GM20431 (cell line): ENCODE measurements around the gene PLSCR2.
"Not testable (repeated sequence)": the region's sequence is repeated elsewhere in the genome, so short reads cannot be mapped to it uniquely, and the experiment has no call there.

Experiments used
- in situ Hi-C: fragments of 300-500 bp; cut with MseI, MboI; formaldehyde crosslinking; loops from one replicate; pipeline ENCODE4 v1.15.0; 2020; ENCODE audit warnings: low sequenced_read_pairs; ENCODE audit not compliant: unreplicated experiment

PLSCR2 gene

DNA sequence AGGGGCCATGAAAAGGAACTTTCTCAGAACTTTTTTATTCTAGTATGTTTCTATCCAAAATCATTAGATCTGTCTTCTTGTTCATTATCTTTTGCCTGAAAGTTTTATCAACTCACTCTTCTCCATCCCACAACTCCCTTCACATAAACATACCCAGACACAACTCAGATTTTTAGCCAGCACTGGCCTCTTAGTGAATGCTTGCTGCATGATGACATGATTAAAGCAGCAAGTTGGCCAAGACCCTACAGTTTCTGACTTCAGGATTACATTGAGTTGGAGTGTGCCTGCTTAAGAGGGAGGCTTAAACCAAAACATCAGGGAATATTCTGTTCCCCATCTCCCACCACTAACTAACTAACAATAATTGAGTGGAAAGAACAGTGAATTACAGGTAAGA, 38.1 kb downstream of the PLSCR2 start:
- in situ Hi-C loops, result no loop called here

DNA sequence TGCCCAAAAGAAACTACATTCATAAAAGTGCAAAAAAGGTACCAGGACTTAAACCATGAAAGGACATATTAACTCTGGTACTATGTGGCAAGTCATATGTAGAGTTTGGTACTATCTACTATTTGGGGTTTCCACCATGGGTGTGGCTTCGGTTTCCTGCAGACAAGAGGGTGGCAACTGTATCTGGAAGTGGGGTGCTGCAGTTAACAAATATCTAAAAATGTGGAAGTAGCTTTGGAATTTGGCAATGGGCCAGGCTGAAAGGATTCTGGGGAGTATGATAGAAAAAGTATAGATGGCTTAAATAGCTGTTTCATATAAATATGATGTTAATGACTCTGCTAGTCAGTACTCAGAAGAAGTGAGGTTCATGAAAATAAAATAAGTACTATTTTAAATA, 44.0 kb downstream of the PLSCR2 start:
- in situ Hi-C loops, result no loop called here

DNA sequence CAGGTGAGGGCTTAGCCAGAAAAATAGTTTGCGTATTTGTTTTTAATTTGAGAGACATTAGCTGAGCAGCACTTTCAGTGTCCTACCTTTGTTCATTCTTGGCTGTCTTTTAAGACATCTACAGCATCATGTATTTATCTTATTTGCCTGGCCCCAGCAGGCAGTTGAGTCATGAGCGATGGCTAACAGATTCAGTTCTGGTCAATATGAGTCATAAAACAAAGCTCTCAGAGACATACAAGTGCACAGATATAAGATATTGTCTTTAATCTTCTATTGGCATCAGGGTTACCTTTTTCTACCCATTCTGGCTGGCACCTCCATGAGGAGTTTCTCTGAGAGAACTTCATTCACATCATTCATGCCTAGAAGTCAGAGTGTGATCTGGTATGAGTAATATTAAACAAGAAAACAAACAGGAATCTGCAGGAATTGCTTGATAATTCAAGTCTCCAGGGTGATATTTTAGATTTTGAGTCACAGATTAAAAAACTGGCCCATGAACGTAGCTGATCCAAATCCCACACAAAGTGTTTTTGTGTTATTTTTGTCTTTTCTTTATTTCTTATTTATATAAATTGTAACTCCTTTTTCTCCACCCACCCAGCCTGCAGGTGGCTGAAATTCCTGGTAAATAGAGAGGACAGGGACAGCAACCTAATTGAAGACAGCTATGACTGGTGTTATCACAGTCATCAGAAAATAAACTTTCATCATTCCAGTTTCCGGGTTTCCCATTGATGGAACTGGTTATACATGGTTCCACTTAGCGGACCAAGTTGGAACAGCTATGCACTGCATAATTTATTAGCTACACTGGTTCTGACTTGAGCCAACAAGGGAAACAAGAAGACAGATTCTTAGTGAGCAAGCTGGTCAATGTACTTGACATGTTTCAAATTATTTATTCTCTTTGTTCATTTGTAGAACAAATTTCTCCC, 47.3 kb downstream of the PLSCR2 start:
- in situ Hi-C loops, result no loop called here

DNA sequence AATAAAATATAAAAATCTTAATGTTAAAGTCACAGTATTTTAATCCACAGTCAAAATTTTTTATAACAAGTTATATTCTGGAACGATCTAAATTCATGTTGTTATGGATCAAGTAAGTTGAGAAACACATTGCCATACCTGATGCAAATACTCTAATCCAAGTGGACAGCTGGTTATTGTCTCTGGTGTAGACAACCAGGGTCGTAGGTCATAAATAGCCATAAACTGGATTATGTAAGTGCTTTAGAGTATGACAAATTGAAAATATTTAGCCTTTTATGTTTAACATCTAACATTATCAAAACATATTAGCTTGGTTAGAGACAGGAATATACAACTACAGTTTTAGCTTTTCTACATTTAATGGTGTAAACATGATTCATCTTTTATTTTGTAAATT, 53.0 kb downstream of the PLSCR2 start:
- in situ Hi-C loops, result no loop called here

DNA sequence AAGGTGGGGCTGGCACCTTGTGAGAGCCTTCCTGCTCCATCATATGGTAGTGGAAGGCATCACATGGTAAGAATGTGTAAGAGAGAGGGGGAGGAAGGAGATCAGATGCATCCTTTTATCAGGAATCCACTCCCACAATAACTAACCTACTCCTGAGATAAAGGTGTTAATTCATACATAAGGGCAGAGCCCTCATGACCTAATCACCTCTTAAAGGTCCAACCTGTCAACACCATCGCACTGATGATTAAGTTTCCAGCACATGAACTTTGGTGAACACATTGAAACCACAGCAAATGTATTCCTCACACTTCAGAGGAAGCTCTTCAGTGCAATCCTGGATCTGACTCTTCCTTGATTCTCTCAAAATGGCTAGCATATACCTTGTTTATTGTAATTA, 55.4 kb downstream of the PLSCR2 start:
- in situ Hi-C loops, result no loop called here

DNA sequence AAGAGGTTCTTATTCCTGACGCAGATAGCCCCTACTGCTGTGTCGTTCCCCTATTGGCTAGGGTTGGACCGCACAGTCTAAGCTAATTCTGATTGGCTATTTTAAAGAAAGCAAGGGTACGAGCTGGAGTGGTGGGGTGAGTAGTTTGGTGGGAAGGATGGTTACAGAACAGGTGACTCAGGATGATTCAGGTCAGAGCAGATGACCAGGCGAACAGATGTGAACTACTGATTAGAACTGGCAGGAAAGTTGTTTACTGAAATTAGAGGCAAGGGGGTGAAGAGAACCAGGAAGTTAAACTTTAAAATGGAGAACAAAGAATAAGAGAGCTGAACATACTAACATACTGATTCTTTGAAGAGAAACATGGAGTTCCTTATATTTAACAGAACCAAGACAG, 56.6 kb downstream of the PLSCR2 start:
- in situ Hi-C loops, result not testable (repeated sequence)

DNA sequence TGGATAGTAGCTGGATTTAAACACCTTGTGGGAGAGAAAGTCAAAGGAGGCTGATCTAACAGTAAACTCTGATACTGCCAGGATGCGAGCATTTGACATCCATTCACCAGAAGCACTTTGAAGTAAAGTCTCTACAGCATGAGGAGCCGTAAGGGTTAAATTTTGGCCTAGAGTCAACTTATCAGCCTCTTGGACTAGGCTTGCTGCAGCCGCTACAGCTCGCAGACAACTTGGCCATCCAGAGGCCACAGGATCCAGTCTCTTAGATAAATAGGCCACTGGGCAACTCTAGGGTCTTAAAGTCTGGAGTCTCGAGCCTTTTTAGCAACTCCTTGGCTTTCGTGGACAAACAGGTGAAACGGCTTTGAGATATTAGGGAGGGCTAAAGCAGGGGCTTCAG, 61.4 kb downstream of the PLSCR2 start:
- in situ Hi-C loops, result no loop called here

DNA sequence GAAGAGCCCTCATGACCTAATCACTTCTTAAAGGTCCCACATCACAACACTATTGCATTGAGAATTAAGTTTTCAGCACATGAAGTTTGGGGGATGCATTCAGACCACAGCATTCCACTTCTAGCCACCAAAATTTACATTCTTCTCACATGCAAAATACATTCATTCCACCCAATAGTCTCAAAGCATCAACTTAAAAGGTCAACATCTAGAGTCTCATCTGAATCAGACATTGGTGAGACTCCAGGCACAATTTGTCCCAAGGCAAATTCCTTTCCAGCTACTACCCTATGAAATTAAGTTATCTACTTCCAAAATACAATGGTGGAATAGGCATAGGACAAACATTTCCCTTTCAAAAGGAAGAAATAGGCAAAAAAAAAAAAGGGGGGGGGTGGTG, 64.9 kb downstream of the PLSCR2 start:
- in situ Hi-C loops, result no loop called here

DNA sequence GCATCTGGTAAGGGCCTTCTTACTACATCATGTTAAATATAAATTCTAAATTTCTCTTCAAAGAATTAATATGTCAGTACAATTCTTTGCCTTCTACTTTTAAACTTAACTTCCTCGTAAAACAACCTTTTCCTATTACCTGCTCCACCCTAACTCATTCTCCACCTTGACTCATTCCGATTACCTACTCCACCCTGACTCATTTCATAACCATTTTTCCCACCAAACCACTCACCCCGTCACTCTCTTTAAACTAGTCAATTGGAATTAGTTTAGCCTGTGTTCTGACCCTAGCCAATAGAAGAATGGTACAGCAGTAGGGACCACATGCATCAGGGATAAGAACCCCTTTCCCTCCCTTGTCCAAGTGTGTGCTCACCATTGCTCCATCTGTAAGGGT, 65.6 kb downstream of the PLSCR2 start:
- in situ Hi-C loops, result no loop called here

DNA sequence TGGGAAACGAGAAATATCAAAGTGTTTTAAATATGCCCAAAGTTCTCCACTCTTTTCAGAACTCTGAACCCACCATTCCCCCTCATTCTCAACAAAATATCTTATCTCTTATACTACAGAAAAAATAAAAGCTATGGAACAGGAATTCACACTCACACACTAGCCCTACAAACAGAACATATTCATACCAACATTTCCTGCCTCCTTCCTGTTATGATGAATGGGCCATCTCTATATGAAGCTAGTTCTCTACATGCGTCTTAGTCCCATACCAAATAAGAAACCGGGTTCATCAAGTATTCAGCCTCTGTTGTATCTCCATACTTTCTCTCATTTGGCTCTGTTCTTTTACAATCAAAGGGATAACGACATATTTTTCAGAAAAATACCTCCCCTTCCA, 72.6 kb downstream of the PLSCR2 start:
- in situ Hi-C loops, result no loop called here

DNA sequence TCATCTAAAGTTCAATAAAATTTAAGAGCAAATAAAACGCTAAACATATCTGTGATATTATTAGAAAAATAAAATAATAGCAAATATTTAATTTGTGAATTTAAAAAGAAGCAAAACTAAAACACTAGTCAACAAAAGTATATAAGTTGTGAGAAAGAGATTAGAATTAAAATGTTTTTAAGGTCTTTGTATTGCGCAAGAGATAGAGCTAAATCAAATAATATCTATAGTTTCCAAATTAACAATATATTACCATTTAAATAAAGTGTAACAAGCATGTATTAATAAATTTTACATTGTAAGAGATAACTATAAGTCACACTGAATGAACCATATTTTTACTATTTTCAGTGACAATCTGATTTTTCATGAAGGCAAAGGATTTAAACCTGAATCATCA, 74.2 kb downstream of the PLSCR2 start:
- in situ Hi-C loops, result no loop called here

DNA sequence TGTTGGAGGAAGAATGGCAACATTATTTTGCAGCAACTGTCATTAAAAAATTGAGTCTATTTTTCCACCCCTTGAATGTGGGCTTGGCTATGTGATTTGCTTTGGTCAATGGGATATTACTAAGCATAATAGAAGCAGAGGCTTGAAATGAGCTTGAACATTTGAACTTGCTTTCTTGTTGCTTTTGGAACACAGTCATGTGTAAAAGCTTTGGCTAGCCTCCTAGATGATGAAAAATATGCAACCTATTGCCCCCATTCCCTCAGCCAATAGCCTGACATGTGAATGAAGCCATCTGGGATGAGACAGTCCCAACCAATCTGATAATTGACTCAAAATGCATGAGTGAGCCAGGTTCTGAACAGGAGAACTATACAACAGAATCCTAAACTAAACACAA, 78.4 kb downstream of the PLSCR2 start:
- in situ Hi-C loops, result no loop called here

DNA sequence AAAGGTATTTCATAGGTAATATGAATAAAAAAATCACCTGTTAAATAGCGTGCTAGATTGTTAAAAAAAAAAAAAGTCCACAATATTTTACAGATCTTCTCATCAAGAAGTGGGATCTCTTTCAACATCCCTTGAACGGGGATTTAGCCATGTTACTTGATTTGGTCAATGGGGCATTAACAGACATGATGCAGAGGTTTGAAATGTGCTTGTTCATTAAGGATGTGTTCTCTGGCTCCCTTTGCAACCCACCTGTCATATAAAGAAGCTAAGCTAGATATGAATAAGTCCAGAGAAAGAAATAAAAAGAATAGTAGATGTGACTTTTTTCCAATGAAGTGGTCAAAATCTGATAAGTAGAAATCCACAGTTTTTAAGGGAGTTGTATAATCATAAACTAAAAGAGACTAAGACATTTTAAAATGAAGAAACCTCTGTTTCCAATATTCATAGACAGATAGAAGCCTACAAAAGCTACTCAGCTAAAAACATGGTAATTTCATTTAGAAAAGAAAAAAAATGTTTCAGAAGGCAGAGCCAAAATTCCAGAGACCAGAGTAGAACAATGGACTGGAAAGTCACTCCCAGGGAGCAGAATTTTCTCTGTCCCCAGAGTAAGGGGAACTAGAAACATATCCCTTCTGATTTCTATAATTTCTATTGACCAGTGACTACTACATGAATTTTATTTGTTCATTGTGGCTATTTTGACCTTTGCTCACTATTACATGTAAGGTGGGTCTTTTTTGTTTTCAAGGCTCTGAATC, 79.2 kb downstream of the PLSCR2 start:
- in situ Hi-C loops, result no loop called here

DNA sequence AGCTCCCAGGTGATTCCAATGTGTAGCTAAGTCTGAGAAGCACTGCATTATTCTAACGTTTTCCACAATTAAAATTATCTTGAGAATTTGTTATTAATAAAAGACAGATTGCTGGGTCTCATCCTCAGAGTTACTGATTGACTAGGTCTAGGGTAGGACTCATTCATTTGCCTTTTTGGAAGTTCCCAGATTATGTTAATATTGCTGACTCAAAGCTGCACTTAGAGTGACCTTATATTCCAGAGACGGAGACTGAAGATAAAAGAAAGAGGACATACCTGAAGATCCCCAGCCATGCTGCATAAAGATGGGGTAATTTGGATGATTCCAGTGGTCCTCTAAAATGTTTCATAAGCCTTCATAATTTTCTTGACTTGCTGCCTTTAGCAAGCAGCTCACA, 81.8 kb downstream of the PLSCR2 start:
- in situ Hi-C loops, result no loop called here

DNA sequence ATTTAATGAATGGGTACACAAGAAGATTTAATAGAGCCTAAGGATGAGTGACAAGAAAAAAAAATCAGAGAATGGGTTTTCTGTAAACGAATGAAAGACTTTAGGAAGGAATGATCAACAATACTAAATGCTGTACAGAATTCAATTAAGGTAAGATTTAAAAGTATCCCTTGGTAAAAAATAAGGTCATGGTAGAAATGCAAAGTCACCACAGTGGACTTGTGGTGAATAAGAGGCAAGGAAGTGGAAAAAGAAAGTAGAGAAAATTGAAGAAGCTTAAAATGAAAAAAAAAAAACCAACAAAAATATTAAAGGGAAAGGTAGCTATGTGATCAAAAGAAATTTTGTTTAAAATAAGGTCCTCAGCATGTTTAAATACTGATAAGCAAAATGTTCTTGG, 82.4 kb downstream of the PLSCR2 start:
- in situ Hi-C loops, result no loop called here

DNA sequence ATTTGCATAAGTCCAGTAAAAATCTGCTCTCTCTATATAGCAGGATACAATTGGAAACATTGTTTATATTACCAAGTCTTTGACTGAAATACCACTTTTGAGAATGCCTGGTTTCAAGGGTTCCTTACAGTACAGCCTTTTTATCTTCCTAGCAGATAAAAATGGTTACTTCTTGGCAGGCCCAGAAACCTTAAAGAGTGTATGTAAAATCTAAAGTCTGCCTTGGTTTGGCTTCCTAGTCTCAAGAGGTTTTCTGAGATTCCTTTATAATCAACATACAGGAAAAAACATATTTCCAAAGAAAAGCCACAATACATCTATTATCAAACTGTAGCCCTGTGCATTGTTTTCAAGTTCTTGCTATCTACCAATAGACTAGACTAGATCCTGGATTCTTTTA, 84.6 kb downstream of the PLSCR2 start:
- in situ Hi-C loops, result no loop called here
